IPS DF 4.7 (cell line): Measurements from ENCODE around the gene CAP1.
"Not testable (repeated sequence)": the region's sequence is repeated elsewhere in the genome, so short reads cannot be mapped to it uniquely, and the experiment has no call there.

ENCODE experiments used
- DNase-seq: peaks from one replicate; pipeline ENCODE4 v3.0.0-alpha.2; 2013; ENCODE audit warnings: low spot score; ENCODE audit errors: extremely low read depth

CAP1 gene

GRCh38 chr1:40040511-40041465 lies at the start of gene CAP1:
CAP1 (plus strand) TSS chr1:40040729; CDS start chr1:40059347, 18,618 bp downstream.
- peak; percentile 76 for DNase-seq

- DNase-seq = no peak
Observed at GRCh38 chr1:39992234-39992633, 48.3 kb upstream of the CAP1 start.

GRCh38 chr1:39992888-39993287 lies 47.6 kb upstream of the CAP1 start:
- DNase-seq = no peak

- no peak for DNase-seq
Observed at GRCh38 chr1:39995973-39996393, 44.5 kb upstream of the CAP1 start.

- no peak for DNase-seq
Observed at GRCh38 chr1:39996396-39997004, 44.0 kb upstream of the CAP1 start.

GRCh38 chr1:40001456-40001855 lies 39.1 kb upstream of the CAP1 start:
- no peak for DNase-seq

GRCh38 chr1:40003156-40004093 lies 37.1 kb upstream of the CAP1 start:
- DNase-seq = no peak

GRCh38 chr1:40004857-40005256 lies 35.7 kb upstream of the CAP1 start:
- DNase-seq = no peak

GRCh38 chr1:40007481-40008034 lies 33.0 kb upstream of the CAP1 start:
- DNase-seq = not testable (repeated sequence)

- no peak for DNase-seq
Observed at GRCh38 chr1:40011198-40011597, 29.3 kb upstream of the CAP1 start.

GRCh38 chr1:40014253-40014706 lies 26.2 kb upstream of the CAP1 start:
- no peak for DNase-seq

GRCh38 chr1:40014812-40015594 lies 25.5 kb upstream of the CAP1 start:
- no peak for DNase-seq

GRCh38 chr1:40017951-40018575 lies 22.5 kb upstream of the CAP1 start:
- DNase-seq = no peak

GRCh38 chr1:40020447-40021085 lies 20.0 kb upstream of the CAP1 start:
- DNase-seq = no peak

- no peak for DNase-seq
Observed at GRCh38 chr1:40023379-40023944, 17.1 kb upstream of the CAP1 start.

GRCh38 chr1:40024671-40025070 lies 15.9 kb upstream of the CAP1 start:
- no peak for DNase-seq

GRCh38 chr1:40027647-40028046 lies 12.9 kb upstream of the CAP1 start:
- DNase-seq = no peak

- no peak for DNase-seq
Observed at GRCh38 chr1:40029608-40030007, 10.9 kb upstream of the CAP1 start.

- no peak for DNase-seq
Observed at GRCh38 chr1:40030528-40031135, 9.9 kb upstream of the CAP1 start.
